COR-L47 (cell line): Measurements from ENCODE around the gene TNK2.
A peak's percentile ranks its signal among the peaks of the same experiment; 100 is the strongest.
"Not testable (repeated sequence)": the region's sequence is repeated elsewhere in the genome, so short reads cannot be mapped to it uniquely, and the experiment has no call there.

Experiments
- DNase-seq: peaks from one replicate; lab custom pipeline; 2025; lab: John Stamatoyannopoulos, UW

The TNK2 gene

DNA sequence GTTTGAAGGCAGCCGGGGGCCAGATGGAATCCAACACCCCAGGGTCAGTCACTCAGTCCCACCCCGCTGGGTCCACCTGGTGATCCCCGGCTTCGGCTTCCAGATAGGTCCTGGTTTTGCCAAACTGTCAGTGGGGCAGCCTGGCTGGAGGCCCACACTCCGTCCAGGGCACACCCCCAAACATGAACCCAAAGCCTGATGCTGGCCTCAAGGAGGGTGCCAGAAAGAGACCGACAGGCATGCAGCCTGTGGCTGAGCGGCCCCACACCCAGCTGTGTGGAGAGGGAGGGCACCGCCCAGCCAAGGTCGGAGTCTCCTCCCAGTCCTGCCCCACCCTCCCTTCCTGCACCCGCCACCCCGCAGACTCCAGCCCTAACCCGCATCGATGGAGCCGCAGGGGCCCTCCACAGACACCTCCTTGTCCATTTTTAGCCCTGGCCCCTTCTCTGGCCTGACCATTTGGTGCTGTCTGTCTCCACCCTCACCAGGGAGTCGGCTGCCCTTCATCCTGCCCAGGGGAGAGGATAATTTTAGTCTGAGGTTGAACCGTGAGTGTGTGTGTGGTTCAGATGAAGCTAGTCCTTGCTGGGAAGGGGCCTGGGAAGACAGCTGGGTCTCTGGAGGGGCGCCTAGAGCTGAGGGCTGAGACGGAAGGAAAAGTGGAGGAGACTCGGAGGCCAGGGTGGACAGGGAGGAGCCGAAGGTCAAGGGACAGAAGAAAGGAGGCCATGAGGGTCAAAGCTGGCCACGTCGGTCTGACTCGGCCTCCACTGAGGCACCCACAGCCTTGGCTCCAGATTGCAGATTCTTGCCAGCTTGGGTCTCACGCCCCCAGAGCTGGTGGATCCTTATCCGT lies 23.1 kb downstream of the TNK2 start:
- DNase-seq, result peak; percentile 36

DNA sequence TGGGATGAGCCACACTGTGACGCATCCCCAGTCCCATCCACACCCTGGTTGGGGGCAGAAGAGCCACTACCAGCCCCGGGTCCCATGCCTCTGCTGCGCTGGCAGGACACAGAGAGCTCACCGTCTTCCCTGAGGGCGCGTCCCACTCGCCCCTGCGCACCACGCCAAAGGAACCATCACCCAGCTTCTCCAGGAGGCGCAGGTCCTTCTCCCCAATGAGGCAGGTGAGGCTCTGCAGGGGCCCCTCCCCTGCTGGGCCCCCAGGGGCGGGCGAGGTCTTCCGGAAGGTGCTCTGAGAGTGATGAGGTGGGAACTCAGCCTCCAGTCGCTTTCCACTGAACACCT lies 23.7 kb downstream of the TNK2 start:
- DNase-seq, result no peak

DNA sequence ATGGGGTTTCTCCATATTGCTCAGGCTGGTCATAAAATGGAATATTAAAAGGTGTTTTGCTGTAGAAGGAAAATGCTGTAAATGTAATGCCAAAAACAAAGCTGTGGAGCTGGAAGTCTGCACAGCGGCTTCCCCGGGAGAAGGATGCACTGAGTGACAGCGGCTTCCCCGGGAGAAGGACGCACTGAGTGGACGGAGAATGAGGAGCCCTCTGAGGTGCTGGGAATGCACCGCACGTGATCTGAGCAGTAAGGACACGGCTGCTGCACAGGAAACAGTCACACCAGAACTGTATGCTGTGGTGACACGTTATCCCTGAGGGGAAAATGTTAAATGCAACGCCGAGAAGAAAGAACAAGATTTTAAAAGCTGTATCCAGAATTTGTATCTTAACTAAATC lies 24.6 kb downstream of the TNK2 start:
- DNase-seq, result no peak

DNA sequence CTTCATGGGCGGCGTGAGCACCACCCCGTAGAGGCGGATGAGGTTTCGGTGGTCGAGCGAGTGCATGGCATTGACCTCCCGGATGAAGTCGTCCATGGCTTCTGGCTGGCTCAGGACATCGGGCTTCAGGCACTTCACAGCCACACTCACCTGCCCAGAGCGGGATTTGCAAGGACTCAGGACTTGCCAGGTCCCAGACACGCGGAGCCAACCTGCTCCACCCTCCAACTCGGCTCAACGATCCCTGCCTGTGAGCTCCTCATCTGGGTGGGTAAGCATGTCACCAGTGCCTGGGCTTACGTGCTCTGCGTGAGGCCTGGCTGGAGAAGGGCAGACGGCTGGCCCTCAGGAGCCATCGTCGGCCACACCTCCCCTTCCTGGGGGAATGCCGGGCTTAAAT lies 25.2 kb downstream of the TNK2 start:
- DNase-seq, result no peak

DNA sequence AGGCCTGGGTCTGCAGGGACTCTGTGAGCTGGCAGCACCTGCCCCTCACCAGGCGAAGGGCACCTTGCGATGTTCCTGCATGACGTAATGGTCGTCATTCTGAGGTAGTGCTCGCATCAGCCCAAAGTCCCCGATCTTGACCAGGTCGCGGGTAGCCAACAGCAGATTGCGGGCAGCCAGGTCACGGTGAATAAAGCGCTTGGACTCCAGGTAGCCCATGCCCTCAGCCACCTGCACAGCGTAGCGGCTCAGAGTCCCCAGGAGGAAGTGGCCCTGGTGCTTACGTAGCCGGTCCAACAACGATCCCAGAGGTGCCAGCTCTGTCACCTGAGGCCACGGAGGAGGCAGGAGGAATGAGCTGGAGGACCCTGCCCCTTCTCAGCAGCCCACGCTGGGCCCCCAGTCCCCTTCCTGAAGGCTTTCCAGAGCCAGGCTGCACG lies 26.3 kb downstream of the TNK2 start:
- DNase-seq, result no peak

DNA sequence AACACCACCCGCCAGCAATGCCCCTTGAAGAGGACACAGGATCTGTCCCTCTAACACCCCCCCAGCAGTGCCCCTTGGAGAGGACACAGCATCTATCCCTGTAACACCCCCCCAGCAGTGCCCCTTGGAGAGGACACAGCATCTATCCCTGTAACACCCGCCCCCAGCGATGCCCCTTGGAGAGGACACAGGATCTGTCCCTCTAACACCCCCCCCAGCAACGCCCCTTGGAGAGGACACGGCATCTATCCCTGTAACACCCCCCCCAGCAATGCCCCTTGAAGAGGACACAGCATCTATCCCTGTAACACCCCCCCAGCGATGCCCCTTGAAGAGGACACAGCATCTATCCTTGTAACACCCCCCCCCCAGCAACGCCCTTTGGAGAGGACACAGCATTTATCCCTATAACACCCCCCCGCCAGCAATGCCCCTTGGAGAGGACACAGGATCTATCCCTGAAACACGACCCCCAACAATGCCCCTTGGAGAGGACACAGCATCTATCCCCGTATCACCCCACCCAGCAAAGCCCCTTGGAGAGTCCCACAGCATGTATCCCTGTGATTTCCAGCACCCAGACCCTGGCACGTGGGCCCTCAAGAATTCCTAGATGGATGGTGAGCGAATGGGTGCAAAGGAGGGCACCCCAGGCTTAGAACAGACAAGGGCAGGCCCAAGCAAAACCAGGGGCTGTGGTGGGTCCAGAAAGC lies 26.9 kb downstream of the TNK2 start:
- DNase-seq, result no peak

DNA sequence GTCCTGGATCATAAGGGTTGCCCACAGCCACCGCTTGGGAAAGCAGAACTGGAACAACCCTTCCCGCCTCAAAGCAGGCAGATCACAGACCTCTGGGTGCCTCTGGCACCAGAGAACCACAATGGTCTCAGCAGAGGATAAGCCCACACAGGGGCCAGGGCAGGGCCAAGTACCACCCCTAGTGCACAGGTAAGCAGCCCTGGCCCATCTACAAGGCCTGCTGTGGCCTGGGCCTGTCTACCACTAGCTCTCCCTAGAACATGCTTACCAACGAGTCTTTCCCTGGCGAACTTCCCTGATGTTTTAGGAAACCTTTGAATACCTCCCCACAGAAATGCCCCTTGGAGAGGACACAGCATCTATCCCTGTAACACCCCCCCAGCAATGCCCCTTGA lies 28.3 kb downstream of the TNK2 start:
- no peak for DNase-seq

DNA sequence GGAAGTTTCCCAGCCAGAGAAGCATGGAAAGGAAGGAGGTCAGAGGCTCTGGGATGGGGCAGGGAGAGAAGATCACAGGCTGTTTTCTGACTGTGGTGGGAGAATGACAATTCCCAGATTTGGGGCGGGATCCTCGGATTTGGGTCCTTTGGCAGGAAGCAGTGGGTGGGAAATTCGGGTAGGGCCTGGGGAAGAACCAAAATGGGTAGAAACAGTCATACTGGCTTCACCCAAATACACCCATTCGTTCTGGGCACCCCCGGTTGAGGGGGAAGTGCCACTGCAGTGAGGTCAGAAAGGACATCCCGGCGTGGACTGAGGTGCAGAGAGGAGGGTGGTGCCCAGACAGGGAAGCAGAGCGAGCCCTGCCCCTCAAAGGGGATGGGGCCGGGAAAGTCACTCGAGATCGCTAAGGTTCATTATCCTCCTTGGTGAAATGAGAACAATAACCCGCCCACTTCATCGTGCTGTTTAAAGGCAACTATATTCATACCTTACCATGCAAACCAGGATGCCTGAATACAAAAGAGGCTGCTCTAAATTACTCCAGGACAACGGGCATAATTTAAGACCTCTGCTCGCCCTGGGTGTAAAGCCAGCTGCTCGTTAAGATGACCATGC lies 28.8 kb downstream of the TNK2 start:
- no peak for DNase-seq

DNA sequence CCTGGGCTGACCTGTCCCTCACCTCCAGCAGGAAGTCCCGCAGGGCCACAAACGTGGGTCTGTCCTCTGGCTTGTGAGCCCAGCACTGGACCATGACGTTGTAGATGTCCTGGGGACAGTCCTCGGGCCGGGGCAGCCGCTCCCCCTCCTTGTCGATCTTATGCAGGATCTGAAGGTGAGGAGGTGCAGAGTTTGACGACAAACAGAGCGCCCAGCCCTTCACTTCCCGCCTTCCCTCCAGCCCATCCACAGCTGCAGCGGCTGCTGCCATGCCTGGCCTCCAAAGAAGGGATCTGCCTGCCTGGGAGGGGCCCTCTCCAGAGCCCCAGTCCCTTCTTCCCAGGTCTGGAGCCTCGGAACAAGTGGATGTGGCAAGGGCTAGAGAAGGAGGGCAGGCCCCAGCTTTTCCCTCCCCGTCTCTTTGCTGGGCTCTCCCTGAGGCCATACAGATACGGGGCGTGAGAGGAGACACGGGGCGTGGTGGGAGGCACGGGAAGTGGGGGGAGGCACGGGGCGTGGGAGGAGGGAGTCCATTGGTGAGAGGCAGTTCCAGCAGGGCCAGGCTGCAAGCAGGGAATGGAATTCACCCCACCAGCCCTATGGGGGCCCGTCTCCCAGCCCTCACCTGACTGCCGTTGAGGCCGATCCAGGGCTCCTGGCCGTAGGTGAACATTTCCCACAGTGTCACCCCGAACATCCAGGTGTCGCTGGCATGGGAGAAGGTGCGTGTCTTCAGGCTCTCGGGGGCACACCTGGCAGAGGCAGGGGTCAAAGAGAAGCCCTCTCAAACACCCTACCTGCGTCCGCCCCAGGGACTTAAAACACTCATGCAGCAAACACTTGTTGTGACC lies 29.7 kb downstream of the TNK2 start:
- no peak for DNase-seq

DNA sequence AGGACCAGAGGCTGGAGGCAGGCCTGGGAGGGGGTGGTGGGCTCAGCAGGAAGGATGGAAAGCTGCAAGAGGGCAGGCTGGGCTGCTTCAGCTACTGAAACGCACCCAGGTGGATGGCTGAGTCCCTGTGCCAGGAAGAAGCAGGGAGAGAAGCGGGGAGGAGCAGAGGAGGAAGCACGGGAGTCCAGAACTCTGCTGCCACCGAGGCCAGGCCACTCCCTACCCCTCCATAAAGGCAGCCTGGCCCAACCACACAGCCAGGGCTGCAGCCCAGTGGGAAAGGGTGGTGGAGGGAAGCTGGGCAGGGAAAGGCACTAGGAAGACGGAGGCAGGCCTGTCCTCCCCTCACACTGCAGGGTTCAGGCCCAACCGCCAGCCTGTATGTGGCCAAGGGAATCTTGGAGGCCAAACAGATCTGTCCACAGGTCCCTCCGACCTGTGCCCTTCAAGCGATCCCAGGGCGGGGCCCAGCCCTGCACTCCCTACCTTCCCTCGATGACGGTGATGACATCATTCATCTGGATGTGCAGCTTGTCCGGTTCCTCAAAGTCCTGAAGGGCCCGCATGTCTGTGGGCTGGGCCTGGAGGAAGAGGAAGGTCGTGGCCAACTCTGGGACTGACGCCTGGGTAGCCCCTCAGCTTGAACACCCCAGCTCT lies 30.5 kb downstream of the TNK2 start:
- DNase-seq, result no peak

DNA sequence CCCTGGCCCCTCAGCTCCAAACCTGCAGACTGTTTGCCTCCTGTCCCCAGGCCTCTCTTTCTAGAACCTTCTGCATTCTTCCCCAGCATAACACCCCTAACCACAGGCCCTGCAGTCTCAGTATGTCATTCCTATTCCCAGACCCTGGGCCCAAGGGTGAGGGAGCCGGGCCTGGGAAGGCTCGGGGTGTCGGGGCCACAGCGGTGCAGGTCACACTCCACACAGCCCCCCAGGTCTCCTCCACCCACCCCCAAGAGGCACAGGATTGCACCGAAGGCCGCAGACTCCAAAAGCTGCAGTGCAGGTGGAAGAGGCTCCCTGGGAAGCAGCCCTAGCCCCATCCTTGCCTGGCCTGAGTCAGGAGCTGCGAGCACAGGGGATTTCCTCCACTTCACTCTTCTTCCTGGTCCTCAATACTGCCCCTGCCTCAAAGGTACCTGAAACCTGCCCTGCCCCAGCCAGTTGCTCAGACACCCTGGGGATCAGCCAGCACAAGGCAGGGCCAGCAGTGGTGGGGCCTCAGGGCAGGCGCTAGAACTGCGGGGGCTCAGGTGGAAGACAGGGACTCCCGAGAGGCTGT lies 31.1 kb downstream of the TNK2 start:
- no peak for DNase-seq

DNA sequence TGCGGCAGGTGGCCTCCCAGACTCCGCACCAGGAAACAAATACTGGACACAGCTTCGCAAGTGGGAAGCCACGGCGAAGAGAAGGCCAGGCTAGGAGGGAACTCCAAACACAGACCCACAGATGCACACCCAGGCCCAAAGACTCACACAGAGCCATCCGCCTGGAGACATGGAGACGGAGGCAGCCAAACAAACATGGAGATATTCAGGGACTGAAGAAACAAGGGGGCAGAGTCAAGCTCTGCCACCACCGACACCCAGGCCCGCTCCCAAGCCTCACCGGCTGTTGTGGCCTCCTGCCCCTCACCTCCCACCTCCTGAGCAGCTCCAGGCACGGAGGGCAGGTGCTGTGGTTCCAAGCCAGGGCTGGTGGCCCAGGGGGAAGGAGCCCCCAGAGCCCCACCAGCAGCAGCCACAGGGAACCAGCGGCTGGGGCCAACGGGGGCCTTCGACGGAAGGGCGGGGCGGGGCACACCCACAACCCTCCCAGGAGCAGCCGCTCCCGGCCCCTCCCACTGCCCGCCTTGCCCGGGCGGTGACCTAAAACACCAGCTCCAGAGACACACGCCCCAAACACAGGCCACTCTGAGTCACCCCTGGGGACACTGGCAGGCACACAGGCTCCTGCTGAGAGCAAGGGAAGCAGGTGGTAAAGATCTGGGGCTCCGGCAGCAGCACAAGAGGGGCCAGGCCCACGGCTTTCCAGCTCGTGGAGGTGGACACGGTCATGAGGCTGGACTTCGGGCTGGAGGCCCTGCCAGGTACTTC lies 31.9 kb downstream of the TNK2 start:
- peak; percentile 35 for DNase-seq

DNA sequence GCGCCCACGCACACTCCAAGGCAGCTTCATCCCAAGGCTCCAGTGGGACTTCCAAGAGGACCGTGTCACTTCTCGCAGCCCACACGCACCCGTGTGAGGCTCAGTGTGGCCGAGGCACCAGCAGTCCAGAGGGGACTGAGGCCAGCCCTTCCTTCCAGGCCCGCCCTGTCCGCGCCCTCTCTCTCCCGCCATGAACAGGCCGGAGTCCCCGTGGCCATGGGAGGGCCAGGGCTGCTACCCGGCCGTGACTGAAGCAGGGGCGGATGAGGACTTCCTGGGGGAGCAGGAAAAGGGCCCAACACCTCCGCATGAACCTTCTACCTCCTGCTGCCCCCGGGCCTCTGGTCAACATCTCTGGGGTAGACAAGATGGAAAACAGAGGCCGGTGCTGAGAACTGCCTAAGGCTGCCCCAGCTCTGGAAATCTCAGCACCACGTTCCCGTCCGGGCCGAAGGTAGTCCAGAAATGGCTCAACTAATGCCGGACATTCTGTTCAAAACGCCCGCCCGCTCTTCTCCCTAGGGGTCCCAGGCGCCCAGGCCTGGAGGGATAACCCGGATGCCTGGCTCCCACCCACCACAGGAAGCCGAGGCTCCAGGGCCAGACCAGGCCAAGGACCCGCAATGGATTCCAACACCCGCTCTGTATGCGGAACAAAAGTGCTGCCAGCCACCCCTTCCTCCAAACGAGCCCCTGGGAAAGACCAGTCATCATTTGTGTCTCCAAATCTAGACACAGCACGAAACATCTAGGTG lies 32.7 kb downstream of the TNK2 start:
- no peak for DNase-seq

DNA sequence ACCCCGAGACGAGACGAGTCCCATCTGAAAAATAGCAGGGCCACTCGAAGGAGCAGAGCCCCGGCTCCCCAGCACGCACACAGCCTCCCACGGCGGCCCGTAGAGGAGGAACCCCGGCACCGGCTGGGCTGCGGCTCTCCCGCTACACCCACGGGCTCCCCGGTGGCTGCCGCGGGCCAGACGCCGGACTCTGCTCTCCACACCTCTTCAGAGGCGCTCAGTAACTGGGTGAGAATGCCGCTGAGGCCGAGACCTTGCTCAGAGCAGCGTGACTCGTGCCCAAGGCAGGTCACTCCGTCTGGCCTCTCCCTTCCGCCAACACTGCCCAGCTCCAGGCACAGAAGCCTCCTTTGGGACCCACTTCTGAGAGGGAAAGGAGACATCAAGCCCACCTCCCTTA lies 34.4 kb downstream of the TNK2 start:
- no peak for DNase-seq

DNA sequence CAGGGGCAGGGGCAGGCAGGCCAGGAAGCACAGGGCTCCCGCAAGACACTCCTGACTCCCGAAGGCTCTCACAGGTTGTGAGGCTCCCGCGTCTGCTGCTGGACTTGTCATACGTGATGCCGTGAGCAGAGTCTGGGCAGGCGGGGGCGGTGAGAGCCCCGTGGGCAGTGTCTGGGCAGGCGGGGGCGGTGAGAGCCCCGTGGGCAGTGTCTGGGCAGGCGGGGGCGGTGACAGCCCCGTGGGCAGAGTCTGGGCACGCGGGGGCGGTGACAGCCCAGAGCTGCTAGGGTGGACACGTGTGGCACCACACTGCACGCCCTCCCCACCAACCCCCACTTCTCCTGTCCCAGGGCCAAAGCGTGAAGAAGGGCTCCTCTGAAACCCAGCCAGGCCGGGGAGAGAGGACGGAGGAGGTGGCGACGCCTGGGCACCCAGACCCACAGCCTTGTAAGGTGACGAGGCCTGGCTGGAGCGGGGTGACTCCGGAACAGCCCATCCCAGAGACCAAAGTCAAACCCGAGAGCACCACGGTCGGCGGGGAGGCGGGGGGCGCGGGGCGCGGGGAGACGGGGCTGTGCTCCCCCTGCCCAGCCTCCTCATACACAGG lies 35.0 kb downstream of the TNK2 start:
- no peak for DNase-seq

DNA sequence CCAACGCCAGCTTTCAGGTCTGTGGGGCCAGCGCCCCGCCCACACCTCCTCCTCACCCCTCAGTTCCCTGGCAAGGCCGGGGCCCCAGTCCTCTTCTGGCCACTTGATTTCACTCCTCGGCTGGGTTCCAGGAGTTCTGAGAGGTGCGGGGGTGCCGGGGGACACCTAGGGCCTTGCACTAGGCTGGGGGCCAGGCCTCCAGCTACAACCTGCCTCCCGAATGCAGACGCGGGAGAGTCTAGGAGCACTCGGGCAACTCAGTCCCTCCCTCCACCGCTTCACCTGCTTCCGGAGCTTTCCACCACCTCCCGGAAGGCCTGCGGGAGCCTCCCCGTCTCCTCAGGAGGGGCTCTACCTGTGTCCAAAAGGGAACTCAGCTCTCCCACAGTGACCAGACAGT lies 35.6 kb downstream of the TNK2 start:
- DNase-seq, result no peak

DNA sequence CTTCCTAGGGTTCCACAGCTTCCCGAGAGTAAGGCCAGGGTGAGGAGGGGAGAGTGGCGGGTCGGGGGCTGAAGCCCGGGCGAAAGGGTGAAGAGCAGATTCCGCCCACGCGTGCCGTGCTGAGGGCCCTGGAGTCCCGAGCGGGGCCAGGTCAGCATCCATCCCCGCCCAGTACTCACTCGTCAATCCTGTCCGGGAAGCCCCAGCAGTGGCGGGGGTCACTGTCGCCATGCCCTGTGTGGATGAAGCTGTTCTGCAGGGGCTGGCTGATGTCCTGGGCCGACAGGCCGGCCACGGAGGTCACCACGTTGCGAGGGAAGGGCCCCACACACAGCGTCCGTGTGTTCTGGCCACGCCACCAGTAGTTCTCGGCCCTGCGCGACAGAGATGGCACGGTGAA lies 36.3 kb downstream of the TNK2 start:
- DNase-seq, result no peak

DNA sequence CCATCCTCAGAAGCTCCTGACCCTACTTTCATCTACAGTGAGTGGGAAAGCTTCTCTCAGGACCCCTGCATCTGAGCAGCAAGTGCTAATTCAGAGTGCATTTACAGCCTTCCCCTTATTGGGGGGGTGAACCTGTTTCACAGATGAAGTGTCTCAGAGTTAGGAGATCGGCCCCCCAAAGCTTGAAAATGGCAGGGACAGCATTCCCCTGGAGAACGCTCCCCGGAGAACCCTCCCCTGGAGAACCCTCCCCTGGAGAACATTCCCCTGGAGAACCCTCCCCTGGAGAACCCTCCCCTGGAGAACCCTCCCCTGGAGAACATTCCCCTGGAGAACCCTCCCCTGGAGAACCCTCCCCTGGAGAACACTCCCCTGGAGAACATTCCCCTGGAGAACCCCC lies 36.7 kb downstream of the TNK2 start:
- DNase-seq, result not testable (repeated sequence)

DNA sequence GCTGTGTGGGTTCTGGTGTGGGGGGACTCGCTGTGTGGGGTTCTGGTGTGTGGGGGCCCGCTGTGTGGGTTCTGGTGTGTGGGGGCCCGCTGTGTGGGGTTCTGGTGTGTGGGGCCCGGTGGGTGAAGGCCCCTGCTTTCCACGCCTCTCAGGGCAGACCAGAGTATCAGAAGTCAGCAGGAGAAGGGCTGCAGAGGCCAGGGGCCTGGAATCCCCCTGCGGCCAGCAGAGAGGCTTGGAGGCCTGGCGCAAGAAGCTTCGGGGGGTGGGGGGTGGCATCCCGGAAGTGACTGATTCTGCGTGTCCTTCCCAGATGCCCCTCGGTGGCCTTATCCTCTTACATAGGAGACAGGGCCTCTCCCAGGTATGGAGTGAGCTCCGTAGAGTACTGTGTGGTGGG lies 37.4 kb downstream of the TNK2 start:
- DNase-seq, result no peak
